ENCODE results near the gene ACTR2. TPM values are rescaled to one million over a fixed set of nuclear protein-coding genes. Genes with fewer than 3 reads are reported as not detected.
"Not testable (repeated sequence)": the region's sequence is repeated elsewhere in the genome, so short reads cannot be mapped to it uniquely, and the experiment has no call there.

ACTR2 gene
- total and polyA plus RNA-seq, 8 donors: 19.8 to 115 (median 58.9) TPM

DNA sequence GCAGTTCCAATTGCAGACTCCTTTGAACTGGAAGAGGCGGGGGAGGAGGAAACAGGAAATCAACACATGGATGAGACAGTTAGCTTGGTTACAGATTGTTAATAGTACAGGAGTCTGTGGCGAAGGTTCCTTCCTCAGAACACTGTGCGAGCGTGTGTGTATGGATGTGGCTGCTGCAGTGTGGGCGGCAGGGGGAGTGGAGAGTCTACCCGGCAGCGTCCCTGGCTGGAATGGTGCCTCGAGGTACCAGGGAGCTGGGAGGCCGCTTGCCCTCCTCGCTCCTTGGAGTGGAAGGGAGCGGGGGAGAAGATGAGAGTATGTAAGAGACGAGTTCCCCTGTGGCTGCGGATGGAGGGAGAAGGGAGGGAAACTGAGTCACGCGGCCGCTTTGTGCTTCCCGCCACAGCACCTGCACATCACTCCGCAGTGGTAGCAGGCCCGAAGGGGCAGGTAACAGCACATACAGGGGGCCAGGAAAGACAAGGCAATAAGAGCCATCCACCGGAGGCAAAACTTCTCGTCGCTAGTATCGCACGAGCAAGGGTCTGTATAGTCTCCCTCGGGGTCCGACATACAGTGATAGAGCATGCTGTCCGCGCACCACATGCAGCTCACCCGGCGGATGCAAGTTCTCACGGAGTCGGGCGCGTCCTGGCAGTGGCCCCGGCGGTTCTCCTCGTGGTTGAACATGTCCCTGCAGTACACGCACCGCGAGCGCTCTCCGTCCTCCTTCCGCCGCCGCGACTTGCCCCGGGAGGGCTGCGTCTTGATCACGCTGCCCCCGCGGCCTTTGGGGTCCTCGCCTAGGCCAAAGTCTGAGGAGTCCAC, 85.7 kb downstream of the ACTR2 start:
- H3K4me1 ChIP-seq: peaks cover 0 to 4% (median 2%) of the 10 kb centered on the region in 3 donors
- no peaks in the 10 kb centered on the region for H3K9me3 ChIP-seq
- FAIRE-seq (no peak), DNase-seq (peak in 2 of 6 donors; percentile 28 to 50), ATAC-seq (no peak)
- no peaks in the 10 kb centered on the region for H3K27me3 ChIP-seq
- H3K27ac ChIP-seq: no peak overlapping the region
- H3K4me3 ChIP-seq: no peak overlapping the region
- intact Hi-C loops (cut with DNase I): no loop called here
- H3K36me3 ChIP-seq: peaks cover 0 to 34% (median 6%) of the 10 kb centered on the region in 3 donors
- TF ChIP-seq, protein P1, sequence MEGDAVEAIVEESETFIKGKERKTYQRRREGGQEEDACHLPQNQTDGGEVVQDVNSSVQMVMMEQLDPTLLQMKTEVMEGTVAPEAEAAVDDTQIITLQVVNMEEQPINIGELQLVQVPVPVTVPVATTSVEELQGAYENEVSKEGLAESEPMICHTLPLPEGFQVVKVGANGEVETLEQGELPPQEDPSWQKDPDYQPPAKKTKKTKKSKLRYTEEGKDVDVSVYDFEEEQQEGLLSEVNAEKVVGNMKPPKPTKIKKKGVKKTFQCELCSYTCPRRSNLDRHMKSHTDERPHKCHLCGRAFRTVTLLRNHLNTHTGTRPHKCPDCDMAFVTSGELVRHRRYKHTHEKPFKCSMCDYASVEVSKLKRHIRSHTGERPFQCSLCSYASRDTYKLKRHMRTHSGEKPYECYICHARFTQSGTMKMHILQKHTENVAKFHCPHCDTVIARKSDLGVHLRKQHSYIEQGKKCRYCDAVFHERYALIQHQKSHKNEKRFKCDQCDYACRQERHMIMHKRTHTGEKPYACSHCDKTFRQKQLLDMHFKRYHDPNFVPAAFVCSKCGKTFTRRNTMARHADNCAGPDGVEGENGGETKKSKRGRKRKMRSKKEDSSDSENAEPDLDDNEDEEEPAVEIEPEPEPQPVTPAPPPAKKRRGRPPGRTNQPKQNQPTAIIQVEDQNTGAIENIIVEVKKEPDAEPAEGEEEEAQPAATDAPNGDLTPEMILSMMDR (IDR thresholded peaks at IDR 0.05): no peak
- 95 to 96% methylated on average over 52 of the region's 52 CpGs for WGBS, 2 donors

DNA sequence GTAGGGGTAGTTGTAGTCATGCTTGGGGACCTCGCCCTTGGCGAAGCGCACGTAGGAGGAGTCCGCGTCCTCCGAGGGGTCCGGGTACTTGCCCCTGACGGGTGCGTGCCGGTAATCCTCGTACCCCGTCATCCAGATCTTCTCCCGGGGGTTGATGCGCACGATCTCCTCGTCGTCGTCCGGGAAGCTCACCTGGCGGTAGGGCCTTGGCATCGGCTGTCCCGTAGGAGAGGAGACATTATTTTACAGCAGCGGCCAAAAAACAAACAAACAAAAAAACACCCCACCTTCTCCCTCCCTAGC, 86.3 kb downstream of the ACTR2 start:
- FAIRE-seq: no peak

DNA sequence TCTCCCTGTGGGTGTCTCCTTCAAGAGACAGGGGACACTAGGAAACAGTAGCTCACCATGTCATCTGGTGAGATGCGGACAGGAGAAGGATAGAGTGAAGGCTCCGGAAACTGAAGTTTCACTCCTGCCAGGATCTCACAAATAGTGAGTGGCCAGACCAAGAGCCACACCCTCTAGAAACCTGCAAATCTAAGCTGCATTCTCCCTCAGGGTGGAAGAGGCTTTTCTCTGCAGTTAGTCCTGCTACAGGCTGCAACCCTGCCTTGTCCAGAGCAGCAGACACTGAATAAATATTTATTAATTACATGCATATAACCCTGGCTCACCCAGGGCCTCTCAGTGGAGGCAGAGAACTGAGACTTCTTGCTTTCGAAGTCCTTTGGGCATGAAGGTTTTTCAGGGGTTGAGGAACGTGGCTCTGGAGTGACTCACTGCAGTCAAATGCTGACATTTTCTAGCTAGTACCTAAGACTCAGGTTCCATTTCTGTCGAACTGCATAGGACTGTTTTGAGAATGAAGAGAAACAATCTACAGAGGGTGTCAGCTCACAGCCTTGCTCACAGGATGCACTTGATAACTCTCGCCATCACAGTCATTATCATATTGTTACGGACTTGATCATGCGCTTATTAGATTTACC, 87.3 kb downstream of the ACTR2 start:
- Histone ChIP-seq H3K9me3 (no peaks in the 10 kb centered on the region), H3K27ac (no peak overlapping the region), H3K4me3 (no peak overlapping the region), H3K4me1 (peaks cover 0 to 2% (median 0%) of the 10 kb centered on the region in 3 donors), H3K36me3 (peaks cover 0 to 34% (median 6%) of the 10 kb centered on the region in 3 donors), H3K27me3 (no peaks in the 10 kb centered on the region)
- WGBS, 2 donors: 92 to 93% methylated on average over 8 of the region's 8 CpGs
- intact Hi-C loops (cut with DNase I): no loop called here
- ATAC-seq (no peak), DNase-seq (no peak), FAIRE-seq (no peak)
- TF ChIP-seq, protein P1 (IDR thresholded peaks at IDR 0.05): no peak

More for the DNA sequence above, 86.3 kb downstream of the ACTR2 start:
- no peak overlapping the region for H3K27ac ChIP-seq
- ATAC-seq: no peak
- intact Hi-C loops (cut with DNase I): no loop called here
- peaks cover 0 to 4% (median 2%) of the 10 kb centered on the region in 3 donors for H3K4me1 ChIP-seq
- peaks cover 0 to 34% (median 6%) of the 10 kb centered on the region in 3 donors for H3K36me3 ChIP-seq
- no peaks in the 10 kb centered on the region for H3K27me3 ChIP-seq
- DNase-seq: peak in 1 of 6 donors; percentile 52
- no peaks in the 10 kb centered on the region for H3K9me3 ChIP-seq
- 96 to 99% methylated on average over 24 of the region's 24 CpGs for WGBS, 2 donors
- TF ChIP-seq, protein P1 (IDR thresholded peaks at IDR 0.05): no peak
- H3K4me3 ChIP-seq: no peak overlapping the region

DNA sequence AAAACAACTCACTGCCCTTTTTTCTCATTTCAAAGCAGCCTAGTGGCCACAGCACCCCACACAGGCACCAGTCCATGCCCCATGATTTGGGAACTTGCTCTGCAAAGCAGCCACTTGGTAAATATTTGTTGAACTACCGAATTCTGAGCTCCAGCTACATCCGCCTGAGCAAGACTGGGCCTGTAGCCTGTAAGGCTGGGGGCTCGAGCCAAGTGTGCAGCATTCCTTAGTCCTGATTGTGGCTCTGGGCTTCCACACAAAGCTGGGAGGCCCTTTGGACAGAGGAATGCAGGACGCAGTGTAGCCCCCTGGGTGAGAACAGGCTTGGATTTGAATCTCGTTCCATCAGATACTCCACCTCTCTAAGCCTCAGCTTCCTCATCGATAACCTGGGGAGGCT, 88.4 kb downstream of the ACTR2 start:
- DNase-seq (peak in 1 of 6 donors; percentile 18), ATAC-seq (peak in 3 of 4 donors; percentile 34 to 65 (median 53)), FAIRE-seq (no peak)
- Histone ChIP-seq H3K9me3 (no peaks in the 10 kb centered on the region), H3K27me3 (no peaks in the 10 kb centered on the region), H3K4me1 (peaks cover 0 to 2% (median 0%) of the 10 kb centered on the region in 3 donors), H3K4me3 (no peak overlapping the region), H3K36me3 (peaks cover 0 to 34% (median 6%) of the 10 kb centered on the region in 3 donors), H3K27ac (no peak overlapping the region)
- intact Hi-C loops (cut with DNase I): no loop called here
- TF ChIP-seq, protein P1 (IDR thresholded peaks at IDR 0.05): no peak
- 61 to 67% methylated on average over 6 of the region's 6 CpGs for WGBS, 2 donors

DNA sequence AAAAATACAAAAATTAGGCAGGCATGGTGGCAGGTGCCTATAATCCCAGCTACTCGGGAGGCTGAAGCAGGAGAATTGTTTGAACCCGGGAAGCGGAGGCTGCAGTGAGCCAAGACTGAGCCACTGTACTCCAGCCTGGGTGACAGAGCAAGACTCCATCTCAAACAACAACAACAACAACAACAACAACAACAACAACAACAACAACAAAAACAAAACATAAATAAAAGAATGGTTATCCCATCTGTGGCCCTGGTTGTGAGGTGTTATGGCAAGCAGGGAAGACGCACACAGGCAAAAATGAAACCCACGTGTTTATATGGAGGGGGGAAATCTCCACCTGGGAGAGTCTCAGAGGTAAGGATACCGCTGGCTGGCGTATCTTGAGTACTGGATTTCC, 89.7 kb downstream of the ACTR2 start:
- H3K27me3 ChIP-seq; FAIRE-seq; H3K4me1 ChIP-seq; H3K27ac ChIP-seq; DNase-seq; H3K9me3 ChIP-seq; intact Hi-C loops (cut with DNase I); H3K4me3 ChIP-seq; ATAC-seq: not testable (repeated sequence)
- peaks cover 0 to 25% (median 6%) of the 10 kb centered on the region in 3 donors for H3K36me3 ChIP-seq
- 90 to 94% methylated on average over 7 of the region's 7 CpGs for WGBS, 2 donors
